OCI-LY3 (cell line): ENCODE measurements around the gene ELANE.

Source experiments
- CTCF ChIP-seq: fragments of 200-600, 300-600 bp; sonication (generic); IDR thresholded peaks from 2 replicates; pipeline ENCODE4 v1.5.1; 2014; ENCODE audit warnings: antibody characterized with exemption, low read length, low read depth
- EZH2phosphoT487 ChIP-seq: fragments of 200-600 bp; shearing (Covaris generic); IDR thresholded peaks from 2 replicates; pipeline ENCODE4 v1.6.1; 2018; ENCODE audit warnings: antibody characterized with exemption, mixed run types, low read depth

GRCh38 chr19:897442-898039 lies 45.4 kb downstream of the ELANE start:
- TF ChIP-seq CTCF: no peak
- no peak for TF ChIP-seq EZH2phosphoT487
